ENCODE measurements around the gene ARV1.

DNA sequence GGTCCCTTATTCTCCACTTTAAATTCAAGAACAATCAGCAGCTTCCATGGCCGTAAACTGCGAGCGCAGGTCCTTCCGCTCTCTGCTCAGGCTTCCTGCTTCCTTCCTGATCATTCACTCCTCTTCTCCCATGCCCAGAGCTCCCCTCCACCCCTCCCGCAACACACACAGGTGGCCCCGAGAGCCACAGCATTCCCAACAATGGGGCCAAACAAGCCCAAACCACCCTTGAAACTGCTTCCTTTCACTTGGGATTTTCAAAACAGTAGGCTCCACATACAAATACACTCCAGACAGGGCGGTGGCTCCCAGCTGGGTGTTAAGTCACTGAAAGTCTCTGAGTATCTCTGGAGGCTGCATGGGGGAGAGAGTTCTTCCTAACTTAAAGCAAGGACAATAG, 49.8 kb downstream of the ARV1 start:
- no peak for TF ChIP-seq BACH2 (CRISPR knock-in tag; IDR thresholded peaks at IDR 0.05; ENCODE audit: borderline replicate concordance)
- TF ChIP-seq CSDC2 (CRISPR knock-in tag; IDR thresholded peaks at IDR 0.05): no peak
- no peak for TF ChIP-seq ARNTL (CRISPR knock-in tag; IDR thresholded peaks at IDR 0.05; ENCODE audit: borderline replicate concordance, low read depth)
- no peak for TF ChIP-seq ESRRG (CRISPR knock-in tag; IDR thresholded peaks at IDR 0.05)
- no peak for TF ChIP-seq CREB5 (CRISPR knock-in tag; IDR thresholded peaks at IDR 0.05; ENCODE audit: low read depth)
- no peak for TF ChIP-seq TOX (CRISPR knock-in tag; IDR thresholded peaks at IDR 0.05; ENCODE audit: borderline replicate concordance)
- TF ChIP-seq PATZ1 (CRISPR knock-in tag; IDR thresholded peaks at IDR 0.05; ENCODE audit: borderline replicate concordance): no peak
- no peak for TF ChIP-seq GLIS3 (CRISPR knock-in tag; IDR thresholded peaks at IDR 0.05)
- no peak for TF ChIP-seq ZNF8 (CRISPR knock-in tag; IDR thresholded peaks at IDR 0.05)
- TF ChIP-seq ZFP3 (CRISPR knock-in tag; IDR thresholded peaks at IDR 0.05): no peak
